ENCODE data around the gene ZFYVE28. TPM values are rescaled to one million over a fixed set of nuclear protein-coding genes. Genes with fewer than 3 reads are reported as not detected.

The ZFYVE28 gene
- total RNA-seq, 1 experiment from 2014 or later = 19.2 TPM

DNA sequence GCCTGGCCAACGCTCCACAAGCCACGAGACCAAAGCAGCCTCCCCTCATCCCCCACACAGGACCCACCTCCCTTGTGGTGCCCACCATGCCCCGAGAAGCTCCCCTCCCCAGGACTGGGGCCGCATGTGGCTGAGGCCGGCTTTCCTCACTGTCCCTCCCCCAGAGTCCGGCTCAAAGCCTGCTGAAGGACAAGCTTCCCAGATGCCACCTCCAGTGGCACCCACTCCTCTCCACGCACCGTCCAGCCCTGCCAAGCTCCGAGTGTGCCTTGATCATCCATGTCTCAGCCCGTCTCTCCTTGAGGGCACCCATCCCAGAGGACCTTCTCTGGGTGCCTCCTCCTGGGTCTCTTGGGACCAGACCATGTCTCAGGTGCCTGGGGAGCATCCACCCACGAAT is 97.7 kb downstream of the ZFYVE28 start:
- Histone ChIP-seq H2AFZ (ENCODE audit: low read depth, low read length, poor library complexity, severe bottlenecking) (no peak overlapping the region), H3K4me3 (replicated peaks in 1 of 2; ENCODE audit: low read depth in 1 of 2, low read length in 2 of 2) (no peak overlapping the region), H3K4me1 (ENCODE audit: control insufficient read depth in 1 of 2, insufficient read depth in 2 of 2, low read length in 2 of 2) (no peaks in the 10 kb centered on the region), H3K27ac (ENCODE audit: low read depth, low read length) (no peak overlapping the region), H3K9me3 (ENCODE audit: control insufficient read depth in 1 of 2, insufficient read depth in 1 of 2, low read depth in 1 of 2, low read length in 2 of 2) (0 out of 4 replicates have a peak, but pooled peaks cover 0 to 4% of the 10 kb centered on the region in 2 experiments), H3K4me2 (ENCODE audit: low read length) (no peak overlapping the region), H3K79me2 (ENCODE audit: insufficient read depth, low read length) (no peaks in the 10 kb centered on the region), H3K9ac (ENCODE audit: low read length) (no peak overlapping the region), H3K9me2 (ENCODE audit: insufficient read depth) (no peaks in the 10 kb centered on the region), H4K20me1 (ENCODE audit: insufficient read depth) (no peaks in the 10 kb centered on the region), H3K27me3 (ENCODE audit: insufficient read depth, low read length) (no peaks in the 10 kb centered on the region), H3K36me3 (ENCODE audit: control insufficient read depth in 1 of 2, insufficient read depth in 2 of 2, low read length in 2 of 2) (no peaks in the 10 kb centered on the region)
- ChIA-PET CTCF (no interaction called here), POLR2A (no interaction called here), RAD21 (ENCODE audit: low non-redundant PET in 1 of 2, low total read pairs in 2 of 2, uncharacterized antibody in 2 of 2, unreplicated experiment in 2 of 2) (no interaction called here)
- intact Hi-C loops (cut with micrococcal nuclease) = no loop called here
- no peak for DNase-seq (ENCODE audit: low read depth, low spot score)
- no peak for ATAC-seq
- no peak for TF ChIP-seq SP1 (IDR thresholded peaks at IDR 0.05; ENCODE audit: low read depth)
- no peak for TF ChIP-seq ZFX (IDR thresholded peaks at IDR 0.05)
- TF ChIP-seq EZH2phosphoT487 (IDR thresholded peaks at IDR 0.05; ENCODE audit: borderline replicate concordance) = no peak
- TF ChIP-seq SIN3A (IDR thresholded peaks at IDR 0.05; ENCODE audit: low read depth) = no peak
- no peak for TF ChIP-seq ELF1 (IDR thresholded peaks at IDR 0.05; ENCODE audit: borderline replicate concordance, low read depth)
- TF ChIP-seq EGR1 (IDR thresholded peaks at IDR 0.05; ENCODE audit: low read depth) = no peak
- BruUV-seq (replicated peaks) = no TSS peak

- CTCF ChIA-PET = no interaction called here
- POLR2A ChIA-PET = no interaction called here
- no peak overlapping the region for H3K4me2 ChIP-seq (ENCODE audit: low read length)
- DNase-seq (ENCODE audit: low read depth, low spot score) (no peak), ATAC-seq (no peak)
- no peaks in the 10 kb centered on the region for H3K27me3 ChIP-seq (ENCODE audit: insufficient read depth, low read length)
- H2AFZ ChIP-seq (ENCODE audit: low read depth, low read length, poor library complexity, severe bottlenecking) = no peak overlapping the region
- RAD21 ChIA-PET (ENCODE audit: low non-redundant PET in 1 of 2, low total read pairs in 2 of 2, uncharacterized antibody in 2 of 2, unreplicated experiment in 2 of 2) = no interaction called here
- H3K9ac ChIP-seq (ENCODE audit: low read length) = no peak overlapping the region
- H3K9me2 ChIP-seq (ENCODE audit: insufficient read depth) = no peaks in the 10 kb centered on the region
- no peak for TF ChIP-seq FOSL1 (IDR thresholded peaks at IDR 0.05; ENCODE audit: low read depth)
- no peak for TF ChIP-seq CBX3 (IDR thresholded peaks at IDR 0.05; ENCODE audit: low read depth)
- TF ChIP-seq TCF7L2 (IDR thresholded peaks at IDR 0.05; ENCODE audit: borderline replicate concordance, extremely low read depth, insufficient read depth, insufficient read length) = no peak
- no peak for TF ChIP-seq SP1 (IDR thresholded peaks at IDR 0.05; ENCODE audit: low read depth)
- TF ChIP-seq CEBPB (IDR thresholded peaks at IDR 0.05; ENCODE audit: low read depth) = no peak
- TF ChIP-seq YY1 (IDR thresholded peaks at IDR 0.05; ENCODE audit: extremely low read depth, insufficient replicate concordance, low read depth, low read length) = no peak
- TF ChIP-seq MAX (IDR thresholded peaks at IDR 0.05) = no peak
- no peak for TF ChIP-seq SRF (IDR thresholded peaks at IDR 0.05; ENCODE audit: low read depth)
- TF ChIP-seq, protein P1, sequence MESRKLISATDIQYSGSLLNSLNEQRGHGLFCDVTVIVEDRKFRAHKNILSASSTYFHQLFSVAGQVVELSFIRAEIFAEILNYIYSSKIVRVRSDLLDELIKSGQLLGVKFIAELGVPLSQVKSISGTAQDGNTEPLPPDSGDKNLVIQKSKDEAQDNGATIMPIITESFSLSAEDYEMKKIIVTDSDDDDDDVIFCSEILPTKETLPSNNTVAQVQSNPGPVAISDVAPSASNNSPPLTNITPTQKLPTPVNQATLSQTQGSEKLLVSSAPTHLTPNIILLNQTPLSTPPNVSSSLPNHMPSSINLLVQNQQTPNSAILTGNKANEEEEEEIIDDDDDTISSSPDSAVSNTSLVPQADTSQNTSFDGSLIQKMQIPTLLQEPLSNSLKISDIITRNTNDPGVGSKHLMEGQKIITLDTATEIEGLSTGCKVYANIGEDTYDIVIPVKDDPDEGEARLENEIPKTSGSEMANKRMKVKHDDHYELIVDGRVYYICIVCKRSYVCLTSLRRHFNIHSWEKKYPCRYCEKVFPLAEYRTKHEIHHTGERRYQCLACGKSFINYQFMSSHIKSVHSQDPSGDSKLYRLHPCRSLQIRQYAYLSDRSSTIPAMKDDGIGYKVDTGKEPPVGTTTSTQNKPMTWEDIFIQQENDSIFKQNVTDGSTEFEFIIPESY (IDR thresholded peaks at IDR 0.05; ENCODE audit: extremely low read depth, insufficient replicate concordance, low read length) = no peak
- no peak overlapping the region for H3K4me3 ChIP-seq (replicated peaks in 1 of 2; ENCODE audit: low read depth in 1 of 2, low read length in 2 of 2)
- no peaks in the 10 kb centered on the region for H3K36me3 ChIP-seq (ENCODE audit: control insufficient read depth in 1 of 2, insufficient read depth in 2 of 2, low read length in 2 of 2)
- H3K79me2 ChIP-seq (ENCODE audit: insufficient read depth, low read length) = no peaks in the 10 kb centered on the region
- H3K4me1 ChIP-seq (ENCODE audit: control insufficient read depth in 1 of 2, insufficient read depth in 2 of 2, low read length in 2 of 2) = no peaks in the 10 kb centered on the region
- H4K20me1 ChIP-seq (ENCODE audit: insufficient read depth) = no peaks in the 10 kb centered on the region
- H3K9me3 ChIP-seq (ENCODE audit: control insufficient read depth in 1 of 2, insufficient read depth in 1 of 2, low read depth in 1 of 2, low read length in 2 of 2) = 0 out of 4 replicates have a peak, but pooled peaks cover 0 to 4% of the 10 kb centered on the region in 2 experiments
- H3K27ac ChIP-seq (ENCODE audit: low read depth, low read length) = no peak overlapping the region
- BruUV-seq (replicated peaks) = no TSS peak
- intact Hi-C loops (cut with micrococcal nuclease) = no loop called here
Measured at GRCh38 chr4:2320152-2320551, 98.3 kb downstream of the ZFYVE28 start.

Data from HCT116 (cell line).